GM23248 (cell line): Measurements from ENCODE around the gene SYNJ1.

Experiments used
- EZH2 ChIP-seq: fragments of 200-600 bp; sonication (generic); IDR thresholded peaks from 2 replicates; pipeline ENCODE4 v1.6.1; 2018; ENCODE audit warnings: antibody characterized with exemption, mild to moderate bottlenecking; ENCODE audit not compliant: insufficient read depth, poor library complexity, severe bottlenecking
- EZH2phosphoT487 ChIP-seq: fragments of 200-600 bp; sonication (generic); IDR thresholded peaks from 2 replicates; pipeline ENCODE4 v1.6.1; 2018; ENCODE audit warnings: antibody characterized with exemption, moderate library complexity, mild to moderate bottlenecking, low read depth; ENCODE audit not compliant: insufficient read depth

- TF ChIP-seq EZH2phosphoT487: no peak
- TF ChIP-seq EZH2: no peak
These were observed 140.7 kb downstream of the SYNJ1 start for GRCh38 chr21:32587120-32587519.
